ENCODE measurements around the gene PDZRN3. TPM values are rescaled to one million over a fixed set of nuclear protein-coding genes. Genes with fewer than 3 reads are reported as not detected.

Gene PDZRN3
- total RNA-seq, 2 experiments from 2014 or later: not detected

- Mint-ChIP-seq H3K27ac (no peak overlapping the region), H3K4me1 (no peaks in the 10 kb centered on the region), H3K4me3 (no peak overlapping the region), H3K9me3 (no peaks in the 10 kb centered on the region), H3K27me3 (no peaks in the 10 kb centered on the region), H3K36me3 (ENCODE audit: low read depth) (no peaks in the 10 kb centered on the region)
- ChIA-PET CTCF (no interaction called here), POLR2A (no interaction called here)
- DNase-seq: no peak
These were observed 27.3 kb downstream of the PDZRN3 start for GRCh38 chr3:73597476-73597875.

GRCh38 chr3:73592154-73593144 is 32.3 kb downstream of the PDZRN3 start:
- H3K27me3 Mint-ChIP-seq: no peaks in the 10 kb centered on the region
- no peak overlapping the region for H3K27ac Mint-ChIP-seq
- no peaks in the 10 kb centered on the region for H3K4me1 Mint-ChIP-seq
- no peak overlapping the region for H3K4me3 Mint-ChIP-seq
- H3K9me3 Mint-ChIP-seq: no peaks in the 10 kb centered on the region
- DNase-seq: no peak
- no peaks in the 10 kb centered on the region for H3K36me3 Mint-ChIP-seq (ENCODE audit: low read depth)
- CTCF ChIA-PET: no interaction called here
- POLR2A ChIA-PET: no interaction called here

GRCh38 chr3:73591286-73591800 is 33.4 kb downstream of the PDZRN3 start:
- H3K36me3 Mint-ChIP-seq (ENCODE audit: low read depth): no peaks in the 10 kb centered on the region
- CTCF ChIA-PET: no interaction called here
- no peaks in the 10 kb centered on the region for H3K9me3 Mint-ChIP-seq
- no peaks in the 10 kb centered on the region for H3K27me3 Mint-ChIP-seq
- DNase-seq: no peak
- POLR2A ChIA-PET: no interaction called here
- no peaks in the 10 kb centered on the region for H3K4me1 Mint-ChIP-seq
- no peak overlapping the region for H3K4me3 Mint-ChIP-seq
- no peak overlapping the region for H3K27ac Mint-ChIP-seq

GRCh38 chr3:73586628-73587027 is 38.1 kb downstream of the PDZRN3 start:
- Mint-ChIP-seq H3K27ac (no peak overlapping the region), H3K27me3 (no peaks in the 10 kb centered on the region), H3K9me3 (no peaks in the 10 kb centered on the region), H3K36me3 (ENCODE audit: low read depth) (no peaks in the 10 kb centered on the region), H3K4me3 (no peak overlapping the region), H3K4me1 (no peaks in the 10 kb centered on the region)
- POLR2A ChIA-PET: no interaction called here
- CTCF ChIA-PET: no interaction called here
- DNase-seq: no peak

- H3K4me3 Mint-ChIP-seq: no peak overlapping the region
- DNase-seq: no peak
- H3K27ac Mint-ChIP-seq: no peak overlapping the region
- ChIA-PET POLR2A (no interaction called here), CTCF (no interaction called here)
- H3K27me3 Mint-ChIP-seq: no peaks in the 10 kb centered on the region
- H3K36me3 Mint-ChIP-seq (ENCODE audit: low read depth): no peaks in the 10 kb centered on the region
- H3K9me3 Mint-ChIP-seq: no peaks in the 10 kb centered on the region
- no peaks in the 10 kb centered on the region for H3K4me1 Mint-ChIP-seq
These were observed 38.6 kb downstream of the PDZRN3 start for GRCh38 chr3:73586190-73586589.

- POLR2A ChIA-PET: no interaction called here
- no peaks in the 10 kb centered on the region for H3K9me3 Mint-ChIP-seq
- H3K4me1 Mint-ChIP-seq: no peaks in the 10 kb centered on the region
- H3K36me3 Mint-ChIP-seq (ENCODE audit: low read depth): no peaks in the 10 kb centered on the region
- no peak overlapping the region for H3K4me3 Mint-ChIP-seq
- CTCF ChIA-PET: no interaction called here
- no peaks in the 10 kb centered on the region for H3K27me3 Mint-ChIP-seq
- no peak overlapping the region for H3K27ac Mint-ChIP-seq
- no peak for DNase-seq
These were observed 39.9 kb downstream of the PDZRN3 start for GRCh38 chr3:73584873-73585272.

GRCh38 chr3:73582535-73582934 is 42.2 kb downstream of the PDZRN3 start:
- DNase-seq: no peak
- no peaks in the 10 kb centered on the region for H3K4me1 Mint-ChIP-seq
- POLR2A ChIA-PET: no interaction called here
- H3K4me3 Mint-ChIP-seq: no peak overlapping the region
- H3K36me3 Mint-ChIP-seq (ENCODE audit: low read depth): no peaks in the 10 kb centered on the region
- CTCF ChIA-PET: no interaction called here
- H3K27me3 Mint-ChIP-seq: no peaks in the 10 kb centered on the region
- no peak overlapping the region for H3K27ac Mint-ChIP-seq
- H3K9me3 Mint-ChIP-seq: no peaks in the 10 kb centered on the region

GRCh38 chr3:73581134-73581846 is 43.5 kb downstream of the PDZRN3 start:
- POLR2A ChIA-PET: no interaction called here

GRCh38 chr3:73580343-73580742 is 44.4 kb downstream of the PDZRN3 start:
- Mint-ChIP-seq H3K27ac (no peak overlapping the region), H3K27me3 (peaks cover 4% of the 10 kb centered on the region), H3K4me1 (no peaks in the 10 kb centered on the region), H3K36me3 (ENCODE audit: low read depth) (no peaks in the 10 kb centered on the region), H3K4me3 (no peak overlapping the region), H3K9me3 (no peaks in the 10 kb centered on the region)
- POLR2A ChIA-PET: no interaction called here
- no peak for DNase-seq
- CTCF ChIA-PET: no interaction called here

More at GRCh38 chr3:73581134-73581846, 43.5 kb downstream of the PDZRN3 start:
- Mint-ChIP-seq H3K36me3 (ENCODE audit: low read depth) (no peaks in the 10 kb centered on the region), H3K4me3 (no peak overlapping the region), H3K4me1 (no peaks in the 10 kb centered on the region), H3K27me3 (no peaks in the 10 kb centered on the region), H3K9me3 (no peaks in the 10 kb centered on the region), H3K27ac (no peak overlapping the region)
- no peak for DNase-seq
- CTCF ChIA-PET: interaction anchor here (0.7 kb wide), 1 partner anchor 980 kb away, joined by 3 read pairs; no protein-coding TSS in a partner anchor

- DNase-seq: no peak
- no peak overlapping the region for H3K27ac Mint-ChIP-seq
- H3K4me1 Mint-ChIP-seq: no peaks in the 10 kb centered on the region
- H3K9me3 Mint-ChIP-seq: no peaks in the 10 kb centered on the region
- peaks cover 4% of the 10 kb centered on the region for H3K27me3 Mint-ChIP-seq
- no peak overlapping the region for H3K4me3 Mint-ChIP-seq
- ChIA-PET CTCF (no interaction called here), POLR2A (no interaction called here)
- no peaks in the 10 kb centered on the region for H3K36me3 Mint-ChIP-seq (ENCODE audit: low read depth)
These were observed 47.0 kb downstream of the PDZRN3 start for GRCh38 chr3:73577704-73578103.

GRCh38 chr3:73576999-73577461 is 47.7 kb downstream of the PDZRN3 start:
- CTCF ChIA-PET: no interaction called here
- no peaks in the 10 kb centered on the region for H3K9me3 Mint-ChIP-seq
- no peaks in the 10 kb centered on the region for H3K4me1 Mint-ChIP-seq
- H3K27me3 Mint-ChIP-seq: peaks cover 9% of the 10 kb centered on the region
- POLR2A ChIA-PET: no interaction called here
- no peak for DNase-seq
- H3K36me3 Mint-ChIP-seq (ENCODE audit: low read depth): no peaks in the 10 kb centered on the region
- H3K4me3 Mint-ChIP-seq: no peak overlapping the region
- H3K27ac Mint-ChIP-seq: no peak overlapping the region

- no peak overlapping the region for H3K4me3 Mint-ChIP-seq
- ChIA-PET POLR2A (no interaction called here), CTCF (no interaction called here)
- H3K9me3 Mint-ChIP-seq: no peaks in the 10 kb centered on the region
- H3K27me3 Mint-ChIP-seq: peaks cover 17% of the 10 kb centered on the region
- H3K36me3 Mint-ChIP-seq (ENCODE audit: low read depth): no peaks in the 10 kb centered on the region
- H3K27ac Mint-ChIP-seq: no peak overlapping the region
- no peaks in the 10 kb centered on the region for H3K4me1 Mint-ChIP-seq
- no peak for DNase-seq
These were observed 48.8 kb downstream of the PDZRN3 start for GRCh38 chr3:73575953-73576352.

GRCh38 chr3:73575519-73575918 is 49.2 kb downstream of the PDZRN3 start:
- H3K4me1 Mint-ChIP-seq: no peaks in the 10 kb centered on the region
- H3K27me3 Mint-ChIP-seq: peaks cover 21% of the 10 kb centered on the region
- no peak overlapping the region for H3K4me3 Mint-ChIP-seq
- no peak for DNase-seq
- H3K9me3 Mint-ChIP-seq: no peaks in the 10 kb centered on the region
- no peak overlapping the region for H3K27ac Mint-ChIP-seq
- POLR2A ChIA-PET: no interaction called here
- H3K36me3 Mint-ChIP-seq (ENCODE audit: low read depth): no peaks in the 10 kb centered on the region
- CTCF ChIA-PET: no interaction called here
